ENCODE results near the gene DOK7.

- TF ChIP-seq, protein P1, sequence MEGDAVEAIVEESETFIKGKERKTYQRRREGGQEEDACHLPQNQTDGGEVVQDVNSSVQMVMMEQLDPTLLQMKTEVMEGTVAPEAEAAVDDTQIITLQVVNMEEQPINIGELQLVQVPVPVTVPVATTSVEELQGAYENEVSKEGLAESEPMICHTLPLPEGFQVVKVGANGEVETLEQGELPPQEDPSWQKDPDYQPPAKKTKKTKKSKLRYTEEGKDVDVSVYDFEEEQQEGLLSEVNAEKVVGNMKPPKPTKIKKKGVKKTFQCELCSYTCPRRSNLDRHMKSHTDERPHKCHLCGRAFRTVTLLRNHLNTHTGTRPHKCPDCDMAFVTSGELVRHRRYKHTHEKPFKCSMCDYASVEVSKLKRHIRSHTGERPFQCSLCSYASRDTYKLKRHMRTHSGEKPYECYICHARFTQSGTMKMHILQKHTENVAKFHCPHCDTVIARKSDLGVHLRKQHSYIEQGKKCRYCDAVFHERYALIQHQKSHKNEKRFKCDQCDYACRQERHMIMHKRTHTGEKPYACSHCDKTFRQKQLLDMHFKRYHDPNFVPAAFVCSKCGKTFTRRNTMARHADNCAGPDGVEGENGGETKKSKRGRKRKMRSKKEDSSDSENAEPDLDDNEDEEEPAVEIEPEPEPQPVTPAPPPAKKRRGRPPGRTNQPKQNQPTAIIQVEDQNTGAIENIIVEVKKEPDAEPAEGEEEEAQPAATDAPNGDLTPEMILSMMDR (conservative IDR thresholded peaks at IDR 0.05): no peak
- TF ChIP-seq EZH2 (IDR thresholded peaks at IDR 0.05; ENCODE audit: low read depth): no peak
These were observed 38.2 kb downstream of the DOK7 start for GRCh38 chr4:3501126-3501824.

All from PC-9 (cell line).